ENCODE measurements around the gene KBTBD6.
"Not testable (repeated sequence)": the region's sequence is repeated elsewhere in the genome, so short reads cannot be mapped to it uniquely, and the experiment has no call there.

KBTBD6 gene

GRCh38 chr13:41132512-41133152 is at the start of gene KBTBD6:
Gene KBTBD6, minus strand, starts transcription at chr13:41132802. Its CDS starts 291 bp downstream, at chr13:41132511.
- DNase-seq, result peak; percentile 99

- no peak for DNase-seq
Measured at GRCh38 chr13:41182231-41182630, 49.6 kb upstream of the KBTBD6 start.

GRCh38 chr13:41179593-41180250 is 47.1 kb upstream of the KBTBD6 start:
- DNase-seq, result peak; percentile 27

GRCh38 chr13:41178040-41178439 is 45.4 kb upstream of the KBTBD6 start:
- DNase-seq, result peak; percentile 60

GRCh38 chr13:41177616-41178015 is 45.0 kb upstream of the KBTBD6 start:
- peak; percentile 78 for DNase-seq

GRCh38 chr13:41175576-41175975 is 43.0 kb upstream of the KBTBD6 start:
- DNase-seq, result not testable (repeated sequence)

GRCh38 chr13:41162151-41162550 is 29.5 kb upstream of the KBTBD6 start:
- no peak for DNase-seq

- DNase-seq, result no peak
Measured at GRCh38 chr13:41159174-41159573, 26.6 kb upstream of the KBTBD6 start.

GRCh38 chr13:41157048-41157717 is 24.6 kb upstream of the KBTBD6 start:
- no peak for DNase-seq

- DNase-seq, result no peak
Measured at GRCh38 chr13:41156620-41157019, 24.0 kb upstream of the KBTBD6 start.

- DNase-seq, result no peak
Measured at GRCh38 chr13:41154042-41154441, 21.4 kb upstream of the KBTBD6 start.

GRCh38 chr13:41152005-41152404 is 19.4 kb upstream of the KBTBD6 start:
- DNase-seq, result no peak

- DNase-seq, result no peak
Measured at GRCh38 chr13:41150058-41150457, 17.5 kb upstream of the KBTBD6 start.

GRCh38 chr13:41148419-41149283 is 16.0 kb upstream of the KBTBD6 start:
- DNase-seq, result no peak

- no peak for DNase-seq
Measured at GRCh38 chr13:41145136-41145908, 12.7 kb upstream of the KBTBD6 start.

GRCh38 chr13:41144576-41144975 is 12.0 kb upstream of the KBTBD6 start:
- DNase-seq, result no peak

GRCh38 chr13:41139296-41139966 is 6.8 kb upstream of the KBTBD6 start:
- no peak for DNase-seq

- no peak for DNase-seq
Measured at GRCh38 chr13:41137951-41138350, 5.3 kb upstream of the KBTBD6 start.

GRCh38 chr13:41137241-41137640 is 4.6 kb upstream of the KBTBD6 start:
- no peak for DNase-seq

- DNase-seq, result no peak
Measured at GRCh38 chr13:41136396-41137031, 3.9 kb upstream of the KBTBD6 start.

GRCh38 chr13:41133951-41134350 is 1.3 kb upstream of the KBTBD6 start:
- no peak for DNase-seq
